KOPT-K1 (cell line): ENCODE measurements around the gene KRTAP9-4.
"Not testable (repeated sequence)": the region's sequence is repeated elsewhere in the genome, so short reads cannot be mapped to it uniquely, and the experiment has no call there.

Source experiments
- H3K27ac ChIP-seq: fragments of 200-600 bp; sonication (generic); 2 replicates; pipeline ENCODE4 v1.5.1; 2016; ENCODE audit warnings: antibody characterized with exemption, mild to moderate bottlenecking, low read depth, low read length; ENCODE audit not compliant: poor library complexity, severe bottlenecking
- H3K36me3 ChIP-seq: fragments of 200-600 bp; sonication (generic); 2 replicates; pipeline ENCODE4 v1.5.1; 2017; ENCODE audit warnings: antibody characterized with exemption, mild to moderate bottlenecking, low read length, moderate library complexity; ENCODE audit not compliant: insufficient read depth
- H3K9me3 ChIP-seq: fragments of 200-600 bp; sonication (generic); 2 replicates; pipeline ENCODE4 v1.5.1; 2017; ENCODE audit warnings: antibody characterized with exemption, low read length, mild to moderate bottlenecking; ENCODE audit not compliant: insufficient read depth, poor library complexity, severe bottlenecking

KRTAP9-4 gene

DNA sequence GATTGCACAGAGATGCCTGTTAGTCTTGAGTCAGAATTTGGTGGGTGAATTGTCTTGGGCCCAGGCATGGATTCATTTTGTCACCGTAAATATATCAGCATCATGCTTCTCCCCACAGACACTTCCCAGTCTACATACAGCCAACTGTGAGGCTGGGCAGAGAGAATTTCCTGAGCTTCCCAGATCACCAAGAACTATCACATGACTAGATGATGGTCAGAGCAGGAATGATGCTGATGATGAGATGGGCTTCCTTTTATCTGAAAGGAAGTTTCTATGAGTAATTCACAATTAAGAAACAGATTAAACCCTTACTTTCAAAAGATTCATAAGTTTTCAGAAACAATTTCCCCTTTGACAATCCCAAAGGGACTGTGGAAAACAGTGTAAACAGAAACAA, 5.4 kb downstream of the KRTAP9-4 start:
- Histone ChIP-seq H3K27ac (no peak overlapping the region), H3K36me3 (no peaks in the 10 kb centered on the region), H3K9me3 (no peaks in the 10 kb centered on the region)

DNA sequence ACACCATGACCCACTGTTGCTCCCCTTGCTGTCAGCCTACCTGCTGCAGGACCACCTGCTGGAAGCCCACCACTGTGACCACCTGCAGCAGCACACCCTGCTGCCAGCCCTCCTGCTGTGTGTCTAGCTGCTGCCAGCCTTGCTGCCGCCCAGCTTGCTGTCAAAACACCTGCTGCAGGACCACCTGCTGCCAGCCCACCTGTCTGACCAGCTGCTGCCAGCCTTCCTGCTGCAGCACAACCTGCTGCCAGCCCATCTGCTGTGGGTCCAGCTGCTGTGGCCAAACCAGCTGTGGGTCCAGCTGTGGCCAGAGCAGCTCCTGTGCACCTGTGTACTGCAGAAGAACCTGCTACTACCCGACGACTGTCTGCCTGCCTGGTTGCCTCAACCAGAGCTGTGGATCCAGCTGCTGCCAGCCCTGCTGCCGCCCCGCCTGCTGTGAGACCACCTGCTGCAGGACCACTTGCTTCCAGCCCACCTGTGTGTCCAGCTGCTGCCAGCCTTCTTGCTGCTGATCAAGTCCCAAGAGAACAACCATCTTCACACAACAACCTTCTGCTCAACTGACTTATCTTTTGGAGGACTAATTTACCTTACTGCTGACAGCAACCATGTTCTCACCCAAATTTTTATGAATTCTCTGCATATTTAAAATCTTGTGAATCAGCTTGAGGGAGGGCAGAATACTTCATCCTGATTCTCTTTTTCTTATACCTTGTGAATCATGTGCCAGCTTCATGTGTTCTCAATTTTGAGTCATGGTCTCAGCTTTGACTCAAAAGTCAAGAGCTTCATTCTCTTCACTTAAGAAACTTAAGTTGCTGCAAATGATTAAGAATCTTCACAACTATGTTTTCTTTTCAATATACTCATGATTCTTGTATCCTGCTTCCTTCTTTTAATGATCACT, 6.1 kb downstream of the KRTAP9-4 start, which contains the start of gene KRTAP9-9:
KRTAP9-9 (plus strand) TSS at position 4 of the 910 bp plus-strand sequence.
- not testable (repeated sequence) for H3K9me3 ChIP-seq, H3K36me3 ChIP-seq, H3K27ac ChIP-seq

DNA sequence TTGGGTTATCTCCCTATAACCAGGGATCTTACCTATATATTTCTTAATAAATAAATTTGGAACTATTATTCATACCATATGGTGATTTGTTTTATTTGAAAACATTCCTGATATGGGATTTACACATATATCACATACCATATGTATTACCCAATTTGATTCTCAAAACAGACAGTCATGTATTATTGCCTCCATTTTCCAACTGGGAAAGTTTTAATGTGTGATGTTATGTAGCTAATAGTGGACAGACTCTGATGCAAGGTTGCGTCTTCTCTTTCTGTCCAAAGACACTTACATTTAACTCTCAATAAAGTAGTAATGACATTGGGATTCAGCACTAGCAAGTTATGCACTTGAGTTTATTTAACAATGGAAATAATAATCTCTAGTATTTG, 6.8 kb downstream of the KRTAP9-4 start:
- H3K9me3 ChIP-seq = no peaks in the 10 kb centered on the region
- no peaks in the 10 kb centered on the region for H3K36me3 ChIP-seq
- H3K27ac ChIP-seq = no peak overlapping the region

DNA sequence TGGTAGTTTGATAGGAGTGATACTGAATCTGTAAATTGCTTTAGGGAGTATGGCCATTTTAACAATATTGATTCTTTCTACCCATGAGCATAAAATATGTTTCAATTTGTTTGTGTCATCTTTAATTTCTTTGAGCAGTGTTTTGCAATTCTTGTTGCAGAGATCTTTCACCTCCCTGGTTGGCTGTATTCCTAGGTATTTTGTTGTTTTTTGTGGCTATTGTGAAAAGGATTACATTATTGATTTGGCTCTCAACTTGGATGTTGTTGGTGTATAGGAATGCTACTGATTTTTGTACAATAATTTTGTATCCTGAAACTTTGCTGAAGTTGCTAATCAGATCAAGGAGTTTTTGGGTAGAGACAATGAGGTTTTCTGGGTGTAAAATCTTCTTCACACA, 8.9 kb downstream of the KRTAP9-4 start:
- Histone ChIP-seq H3K27ac (no peak overlapping the region), H3K9me3 (no peaks in the 10 kb centered on the region), H3K36me3 (no peaks in the 10 kb centered on the region)

DNA sequence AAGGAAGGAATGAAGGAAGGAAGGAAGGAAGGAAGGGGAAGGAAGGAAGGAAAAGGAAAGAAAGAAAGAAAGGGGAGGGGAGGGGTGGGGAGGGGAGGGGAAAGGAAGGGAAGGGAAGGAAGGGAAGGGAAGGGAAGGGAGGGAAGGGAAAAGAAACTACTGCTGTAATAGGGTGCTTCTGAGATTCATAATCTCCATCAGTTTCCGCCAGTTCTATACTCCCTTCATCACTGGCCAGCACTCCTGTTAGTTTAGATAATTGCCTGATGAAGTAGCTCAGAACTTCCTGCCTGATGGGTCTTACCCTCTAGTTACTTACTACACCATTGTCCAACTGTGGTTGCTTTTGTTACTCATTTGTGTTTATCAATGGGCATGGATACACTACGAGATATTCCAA, 13.7 kb downstream of the KRTAP9-4 start:
- H3K9me3 ChIP-seq = no peaks in the 10 kb centered on the region
- no peaks in the 10 kb centered on the region for H3K36me3 ChIP-seq

DNA sequence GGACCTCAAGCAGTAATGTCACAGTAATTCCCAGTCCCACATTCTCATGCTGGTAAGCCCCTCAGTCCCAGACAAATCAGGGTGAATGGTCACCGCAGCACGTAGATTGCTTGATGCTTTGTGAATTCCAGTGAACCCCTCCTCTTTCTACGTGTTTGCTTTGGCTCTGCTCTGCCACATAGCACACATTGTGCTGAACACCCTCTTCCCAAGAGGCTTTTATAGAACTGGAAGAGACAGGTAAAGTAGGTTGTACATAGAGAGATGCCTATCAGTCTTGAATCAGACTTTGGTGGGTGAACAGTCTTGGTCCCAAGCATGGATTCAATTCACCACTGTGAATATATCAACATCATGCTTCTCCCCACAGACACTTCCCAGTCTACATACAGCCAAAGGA, 15.1 kb downstream of the KRTAP9-4 start:
- no peaks in the 10 kb centered on the region for H3K36me3 ChIP-seq
- no peak overlapping the region for H3K27ac ChIP-seq
- no peaks in the 10 kb centered on the region for H3K9me3 ChIP-seq

More for the DNA sequence above, 13.7 kb downstream of the KRTAP9-4 start:
- no peak overlapping the region for H3K27ac ChIP-seq

DNA sequence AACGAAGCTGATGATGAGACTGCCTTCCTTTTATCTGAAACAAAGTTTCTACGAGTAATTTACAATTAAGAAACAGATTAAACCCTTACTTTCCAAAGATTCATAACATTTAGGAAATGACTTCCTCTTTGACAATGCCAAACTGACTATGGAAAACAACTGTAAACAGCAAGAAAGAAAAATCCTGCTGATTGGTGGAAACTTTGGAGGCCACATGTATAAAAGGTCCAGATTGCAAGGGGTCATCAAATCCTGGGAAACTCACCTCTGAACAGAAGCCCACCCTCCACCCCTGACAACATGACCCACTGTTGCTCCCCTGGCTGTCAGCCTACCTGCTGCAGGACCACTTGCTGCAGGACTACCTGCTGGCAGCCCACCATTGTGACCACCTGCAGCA, 15.6 kb downstream of the KRTAP9-4 start, which contains the start of gene KRTAP9-6:
KRTAP9-6 (plus strand) TSS at position 301 of the 400 bp plus-strand sequence; CDS start at position 301, 0 bp downstream.
- Histone ChIP-seq H3K27ac (no peak within 1 kb of the TSS), H3K36me3 (no peaks in the 10 kb centered on the region), H3K9me3 (no peaks in the 10 kb centered on the region)

DNA sequence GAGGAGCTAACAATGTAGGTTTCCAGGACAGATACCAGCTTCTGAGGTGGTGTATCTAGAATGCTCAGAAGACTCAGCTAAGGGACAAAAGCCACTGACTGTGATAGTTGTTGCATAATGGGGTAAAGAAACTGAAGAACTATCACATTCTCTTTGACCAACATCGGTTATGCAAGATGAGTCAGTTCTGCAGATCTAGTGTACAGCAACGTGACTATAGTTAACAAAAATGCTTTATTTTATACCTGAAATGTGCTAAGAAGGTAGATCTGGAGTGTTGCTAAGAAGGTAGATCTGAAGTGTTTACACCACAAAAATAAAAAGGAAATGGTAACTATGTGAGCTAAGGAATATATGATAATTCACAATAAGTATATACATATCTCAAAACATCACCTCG, 18.2 kb downstream of the KRTAP9-4 start:
- H3K36me3 ChIP-seq = no peaks in the 10 kb centered on the region
- no peaks in the 10 kb centered on the region for H3K9me3 ChIP-seq
- H3K27ac ChIP-seq = no peak overlapping the region

DNA sequence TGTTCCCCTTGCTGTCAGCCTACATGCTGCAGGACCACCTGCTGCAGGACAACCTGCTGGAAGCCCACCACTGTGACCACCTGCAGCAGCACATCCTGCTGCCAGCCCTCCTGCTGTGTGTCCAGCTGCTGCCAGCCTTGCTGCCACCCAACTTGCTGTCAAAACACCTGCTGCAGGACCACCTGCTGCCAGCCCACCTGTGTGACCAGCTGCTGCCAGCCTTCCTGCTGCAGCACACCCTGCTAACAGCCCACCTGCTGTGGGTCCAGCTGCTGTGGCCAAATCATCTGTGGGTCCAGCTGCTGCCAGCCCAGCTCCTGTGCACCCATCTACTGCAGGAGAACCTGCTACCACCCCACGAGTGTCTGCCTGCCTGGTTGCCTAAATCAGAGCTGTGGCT, 21.8 kb downstream of the KRTAP9-4 start:
- H3K36me3 ChIP-seq, H3K9me3 ChIP-seq, H3K27ac ChIP-seq: not testable (repeated sequence)

DNA sequence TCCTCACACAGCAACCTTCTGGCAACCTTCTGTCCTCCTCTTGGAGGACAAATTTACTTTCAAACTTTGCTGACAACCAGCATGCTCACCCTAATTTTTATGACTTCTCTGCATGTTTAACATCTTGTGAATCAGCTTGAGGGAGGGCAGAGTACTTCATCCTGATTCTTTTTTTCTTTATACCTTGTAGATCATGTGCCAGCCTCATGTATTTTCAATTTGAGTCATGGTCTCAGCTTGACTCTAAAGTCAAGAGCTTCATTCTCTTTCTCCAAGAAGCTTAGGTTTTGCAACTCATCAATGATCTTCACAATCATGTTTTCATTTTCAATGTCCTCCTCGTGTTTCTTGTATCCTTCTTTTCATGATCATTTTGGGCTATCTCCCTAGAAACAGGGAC, 22.4 kb downstream of the KRTAP9-4 start:
- Histone ChIP-seq H3K36me3 (no peaks in the 10 kb centered on the region), H3K27ac (no peak overlapping the region), H3K9me3 (no peaks in the 10 kb centered on the region)

DNA sequence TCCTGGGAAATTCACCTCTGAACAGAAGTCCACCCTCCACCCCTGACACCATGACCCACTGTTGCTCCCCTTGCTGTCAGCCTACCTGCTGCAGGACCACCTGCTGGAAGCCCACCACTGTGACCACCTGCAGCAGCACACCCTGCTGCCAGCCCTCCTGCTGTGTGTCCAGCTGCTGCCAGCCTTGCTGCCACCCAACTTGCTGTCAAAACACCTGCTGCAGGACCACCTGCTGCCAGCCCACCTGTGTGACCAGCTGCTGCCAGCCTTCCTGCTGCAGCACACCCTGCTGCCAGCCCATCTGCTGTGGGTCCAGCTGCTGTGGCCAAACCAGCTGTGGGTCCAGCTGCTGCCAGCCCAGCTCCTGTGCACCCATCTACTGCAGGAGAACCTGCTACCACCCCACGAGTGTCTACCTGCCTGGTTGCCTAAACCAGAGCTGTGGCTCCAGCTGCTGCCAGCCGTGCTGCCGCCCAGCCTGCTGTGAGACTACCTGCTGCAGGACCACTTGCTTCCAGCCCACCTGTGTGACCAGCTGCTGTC, 26.2 kb downstream of the KRTAP9-4 start, which contains the start of gene KRTAP9-7:
KRTAP9-7 (plus strand) TSS at position 51 of the 543 bp plus-strand sequence; CDS start at position 51, 0 bp downstream.
- not testable (repeated sequence) for H3K9me3 ChIP-seq, H3K27ac ChIP-seq, H3K36me3 ChIP-seq

DNA sequence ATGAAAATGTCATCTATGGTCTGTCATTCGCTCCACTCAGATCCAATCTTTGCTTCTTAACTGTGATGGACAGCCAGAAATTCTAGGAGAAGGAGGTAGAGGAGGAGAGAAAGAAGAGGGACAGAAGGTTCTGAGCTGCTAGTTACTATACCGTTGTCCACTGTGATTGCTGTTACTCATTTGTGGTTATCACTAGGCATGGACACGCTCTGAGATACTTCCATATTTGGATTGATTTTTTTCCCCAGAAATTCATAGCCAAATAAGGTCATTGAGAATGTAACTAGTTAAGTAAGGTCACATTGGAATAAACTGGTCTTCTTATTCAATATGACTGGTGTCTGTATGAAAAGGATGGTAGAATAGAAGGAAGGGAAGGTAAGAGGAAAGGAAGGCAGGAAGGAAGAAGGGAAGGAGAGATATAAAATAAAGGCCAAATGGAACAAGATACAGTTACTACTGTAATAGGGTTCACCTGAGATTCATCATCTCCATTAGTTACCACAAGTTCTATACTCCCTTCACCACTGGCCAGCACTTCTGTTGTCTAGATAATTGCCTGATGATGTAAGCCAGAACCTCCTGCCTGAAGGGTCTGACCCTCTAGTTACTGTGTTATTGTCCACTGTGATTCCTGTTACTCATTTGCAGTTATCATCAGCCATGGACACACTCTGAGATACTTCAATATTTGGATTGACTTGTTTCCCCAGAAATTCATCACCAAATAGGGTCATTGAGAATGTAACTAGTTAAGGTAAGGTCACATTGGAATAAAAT, 28.9 kb downstream of the KRTAP9-4 start:
- no peaks in the 10 kb centered on the region for H3K36me3 ChIP-seq
- no peak overlapping the region for H3K27ac ChIP-seq
- H3K9me3 ChIP-seq = no peaks in the 10 kb centered on the region

DNA sequence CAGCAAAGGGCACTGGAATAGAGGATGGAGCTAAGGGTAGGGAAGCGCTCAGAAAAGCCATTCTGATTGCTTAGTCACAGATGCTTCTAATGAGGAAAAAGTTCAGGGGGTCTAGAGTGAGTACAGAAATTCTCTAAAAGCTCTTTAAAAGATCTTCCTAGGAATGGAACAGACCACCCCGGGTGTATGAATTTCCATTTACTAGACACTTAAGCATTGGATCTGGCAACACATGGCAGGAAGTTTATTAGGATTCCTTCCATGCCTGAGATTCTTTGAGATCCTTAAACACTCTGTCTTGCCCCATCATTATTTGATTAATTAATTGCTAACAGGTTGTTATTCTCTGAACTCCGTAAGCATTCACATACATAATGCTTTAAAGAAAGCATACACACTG, 34.6 kb downstream of the KRTAP9-4 start:
- Histone ChIP-seq H3K27ac (no peak overlapping the region), H3K9me3 (no peaks in the 10 kb centered on the region), H3K36me3 (no peaks in the 10 kb centered on the region)

DNA sequence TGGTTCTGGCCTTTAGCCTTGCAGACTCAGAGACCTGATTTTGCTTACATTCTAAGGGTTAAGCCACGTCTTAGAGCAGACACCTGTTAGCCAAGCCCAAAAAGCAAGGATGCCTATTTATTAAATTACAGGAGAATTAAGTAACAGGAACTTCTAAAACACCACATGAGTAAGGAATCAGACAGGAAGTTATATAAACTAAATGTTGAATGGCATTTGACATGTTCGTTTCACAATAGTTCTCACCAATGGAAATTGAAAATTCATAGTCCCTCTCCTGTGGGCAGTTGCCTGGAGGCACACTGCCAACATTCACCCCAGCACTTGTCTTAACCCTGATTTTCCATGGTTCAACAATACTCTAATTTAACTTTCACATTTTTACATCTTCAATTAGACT, 35.1 kb downstream of the KRTAP9-4 start:
- no peak overlapping the region for H3K27ac ChIP-seq
- H3K9me3 ChIP-seq = no peaks in the 10 kb centered on the region
- H3K36me3 ChIP-seq = no peaks in the 10 kb centered on the region

DNA sequence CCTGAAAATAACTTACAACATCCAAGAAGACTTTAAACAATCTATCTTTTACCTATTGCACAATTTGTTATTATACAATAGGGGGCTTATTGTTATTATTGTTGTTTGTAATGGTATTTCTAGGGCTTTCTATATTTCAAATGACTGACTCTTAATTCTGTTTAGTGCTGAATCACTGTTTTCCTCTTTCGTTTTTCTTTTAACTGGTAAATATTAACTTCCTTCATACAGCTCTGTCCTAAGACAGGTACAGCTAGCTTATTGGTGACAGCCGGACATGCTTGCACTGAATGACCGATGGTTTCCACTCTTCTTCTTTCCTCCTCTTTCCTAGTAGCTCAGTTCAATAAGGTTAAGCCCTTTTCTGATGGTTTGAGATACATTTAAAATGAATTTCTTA, 37.6 kb downstream of the KRTAP9-4 start:
- Histone ChIP-seq H3K9me3 (no peaks in the 10 kb centered on the region), H3K36me3 (no peaks in the 10 kb centered on the region), H3K27ac (no peak overlapping the region)
